SU-DHL-6 (cell line): ENCODE results near the gene SKP1.

Source experiments
- H2AFZ ChIP-seq: fragments of 200-600 bp; sonication (generic); 2 replicates; pipeline ENCODE4 v1.6.1; 2014; ENCODE audit warnings: low read depth, mild to moderate bottlenecking, moderate library complexity, mixed read lengths, antibody characterized with exemption, low read length; ENCODE audit not compliant: severe bottlenecking
- H3F3A ChIP-seq: fragments of 200-600 bp; shearing (Covaris generic); 2 replicates; pipeline ENCODE4 v1.6.0; 2016; ENCODE audit warnings: antibody characterized with exemption, mild to moderate bottlenecking; ENCODE audit not compliant: insufficient read depth
- H3K27ac ChIP-seq: fragments of 200-600 bp; sonication (generic); 2 replicates; pipeline ENCODE4 v1.5.1; 2016; ENCODE audit warnings: low read depth, mild to moderate bottlenecking, low read length, moderate library complexity, mixed read lengths
- H3K27me3 ChIP-seq: fragments of 200-600 bp; sonication (generic), shearing (Covaris generic); 2 replicates; pipeline ENCODE4 v1.6.0; 2014; ENCODE audit warnings: mild to moderate bottlenecking, low read length
- H3K36me3 ChIP-seq: fragments of 200-600 bp; sonication (generic); 2 replicates; pipeline ENCODE4 v1.6.1; 2014; ENCODE audit warnings: mild to moderate bottlenecking, low read length, mixed read lengths
- H3K4me2 ChIP-seq: fragments of 300-600, 200-600 bp; shearing (Covaris generic), sonication (generic); 2 replicates; pipeline ENCODE4 v1.6.0; 2014; ENCODE audit warnings: low read length, low read depth, mild to moderate bottlenecking; ENCODE audit not compliant: poor library complexity, severe bottlenecking
- H3K4me3 ChIP-seq: fragments of 200-600 bp; sonication (generic); 2 replicates; pipeline ENCODE4 v1.5.1; 2014; ENCODE audit warnings: antibody characterized with exemption, low read length, mild to moderate bottlenecking, mixed read lengths; ENCODE audit not compliant: insufficient read depth, poor library complexity, severe bottlenecking
- H3K79me2 ChIP-seq: fragments of 200-600 bp; sonication (generic); 2 replicates; pipeline ENCODE4 v1.6.1; 2014; ENCODE audit warnings: mild to moderate bottlenecking, low read length, moderate library complexity; ENCODE audit not compliant: insufficient read depth
- H3K9ac ChIP-seq: fragments of 200-600 bp; sonication (generic); 2 replicates; pipeline ENCODE4 v1.7.0; 2014; ENCODE audit warnings: mild to moderate bottlenecking, low read length
- H3K9me2 ChIP-seq: fragments of 200-600 bp; sonication (generic); replicated peaks from 2 replicates; pipeline ENCODE4 v1.6.1; 2014; ENCODE audit warnings: low read length; ENCODE audit not compliant: insufficient read depth
- H3K9me3 ChIP-seq: fragments of 200-600 bp; sonication (generic); 2 replicates; pipeline ENCODE4 v1.6.1; 2014; ENCODE audit warnings: low read length, mixed read lengths; ENCODE audit not compliant: insufficient read depth
- H4K20me1 ChIP-seq: fragments of 200-600 bp; sonication (generic); 2 replicates; pipeline ENCODE4 v1.6.1; 2014; ENCODE audit warnings: low read depth, mild to moderate bottlenecking, antibody characterized with exemption, low read length, moderate library complexity, mixed read lengths
- CTCF ChIP-seq: fragments of 200-600 bp; sonication (generic); IDR thresholded peaks from one replicate; pipeline ENCODE4 v1.5.1; 2017; ENCODE audit warnings: antibody characterized with exemption, mild to moderate bottlenecking, low read length, moderate library complexity; ENCODE audit not compliant: insufficient read depth, poor library complexity, severe bottlenecking
- EZH2phosphoT487 ChIP-seq: fragments of 200-600 bp; sonication (generic), shearing (Covaris generic); conservative IDR thresholded peaks from 2 replicates; pipeline ENCODE4 v1.6.1; 2018; ENCODE audit warnings: mild to moderate bottlenecking, antibody characterized with exemption, low read length, moderate library complexity, mixed read lengths

The SKP1 gene

DNA sequence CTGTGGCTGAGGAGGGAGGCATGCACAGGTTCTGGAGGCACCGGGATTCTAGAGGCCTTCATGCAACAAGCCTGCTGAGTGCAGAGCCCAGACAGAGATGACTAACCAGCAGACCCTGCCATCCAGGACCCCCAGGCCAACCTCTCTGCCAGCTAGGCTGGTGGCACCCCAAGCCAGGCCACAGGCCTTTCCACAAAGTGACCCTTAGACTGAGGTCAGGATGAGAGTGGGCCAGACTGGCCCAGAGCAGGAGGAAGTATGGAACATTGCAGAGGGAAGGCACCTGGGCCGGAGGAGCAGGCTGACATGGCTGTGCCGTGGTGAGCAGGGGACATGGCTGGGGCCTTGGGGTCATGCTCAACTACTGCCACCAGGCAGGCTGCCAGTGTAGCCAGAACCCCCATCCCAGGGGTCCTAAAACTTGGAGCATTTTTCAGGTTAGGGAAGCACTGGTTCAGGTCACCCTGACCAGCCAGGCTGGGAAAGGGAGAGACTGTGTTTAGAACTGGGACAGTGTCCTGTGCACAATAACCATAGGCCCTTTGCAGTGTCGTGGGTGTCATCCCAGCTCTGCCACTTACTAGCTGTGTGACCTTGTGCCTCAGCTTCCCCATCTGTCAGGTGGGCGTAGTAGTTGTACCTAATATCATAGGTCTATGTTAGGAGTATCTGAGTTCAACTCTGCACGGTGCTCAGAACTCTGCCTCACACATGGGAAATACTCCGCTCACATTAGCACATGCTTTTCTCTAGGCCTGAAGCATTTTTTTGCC lies 45.0 kb downstream of the SKP1 start:
- Histone ChIP-seq H2AFZ (no peak overlapping the region), H3K79me2 (no peaks in the 10 kb centered on the region), H3K9ac (no peak overlapping the region), H3K4me2 (no peak overlapping the region), H3K36me3 (no peaks in the 10 kb centered on the region), H3F3A (no peaks in the 10 kb centered on the region), H3K9me3 (no peaks in the 10 kb centered on the region), H3K27ac (no peak overlapping the region), H3K4me3 (no peak overlapping the region), H4K20me1 (no peaks in the 10 kb centered on the region), H3K27me3 (no peaks in the 10 kb centered on the region), H3K9me2 (no peaks in the 10 kb centered on the region)
- TF ChIP-seq EZH2phosphoT487 = no peak
- no peak for TF ChIP-seq CTCF

GRCh38 chr5:134131165-134131564 lies 45.6 kb downstream of the SKP1 start:
- no peaks in the 10 kb centered on the region for H3K9me3 ChIP-seq
- H3K4me2 ChIP-seq = no peak overlapping the region
- no peaks in the 10 kb centered on the region for H3K79me2 ChIP-seq
- no peaks in the 10 kb centered on the region for H3K27me3 ChIP-seq
- H3K9ac ChIP-seq = no peak overlapping the region
- no peak overlapping the region for H3K4me3 ChIP-seq
- no peaks in the 10 kb centered on the region for H3K9me2 ChIP-seq
- no peaks in the 10 kb centered on the region for H3F3A ChIP-seq
- H3K27ac ChIP-seq = no peak overlapping the region
- no peak for TF ChIP-seq CTCF
- no peak for TF ChIP-seq EZH2phosphoT487
- H2AFZ ChIP-seq = no peak overlapping the region
- H3K36me3 ChIP-seq = no peaks in the 10 kb centered on the region
- H4K20me1 ChIP-seq = no peaks in the 10 kb centered on the region

- TF ChIP-seq CTCF = no peak
- no peak for TF ChIP-seq EZH2phosphoT487
- H3F3A ChIP-seq = no peaks in the 10 kb centered on the region
- no peak overlapping the region for H3K4me2 ChIP-seq
- H3K9ac ChIP-seq = no peak overlapping the region
- no peak overlapping the region for H3K4me3 ChIP-seq
- no peaks in the 10 kb centered on the region for H4K20me1 ChIP-seq
- H2AFZ ChIP-seq = no peak overlapping the region
- H3K36me3 ChIP-seq = no peaks in the 10 kb centered on the region
- H3K27ac ChIP-seq = no peak overlapping the region
- no peaks in the 10 kb centered on the region for H3K79me2 ChIP-seq
- no peaks in the 10 kb centered on the region for H3K9me2 ChIP-seq
- no peaks in the 10 kb centered on the region for H3K9me3 ChIP-seq
- no peaks in the 10 kb centered on the region for H3K27me3 ChIP-seq
These were observed 46.4 kb downstream of the SKP1 start for GRCh38 chr5:134130239-134130945.
